HG03558 (cell line): Measurements from ENCODE around the gene ELFN1.

Source experiments
- ATAC-seq: cut with Tn5 transposase; IDR thresholded peaks from one replicate; pipeline ENCODE4 v1.9.1; 2021; ENCODE audit warnings: moderate number of reproducible peaks; ENCODE audit not compliant: unreplicated experiment; ENCODE audit errors: extremely low read depth

Gene ELFN1

DNA sequence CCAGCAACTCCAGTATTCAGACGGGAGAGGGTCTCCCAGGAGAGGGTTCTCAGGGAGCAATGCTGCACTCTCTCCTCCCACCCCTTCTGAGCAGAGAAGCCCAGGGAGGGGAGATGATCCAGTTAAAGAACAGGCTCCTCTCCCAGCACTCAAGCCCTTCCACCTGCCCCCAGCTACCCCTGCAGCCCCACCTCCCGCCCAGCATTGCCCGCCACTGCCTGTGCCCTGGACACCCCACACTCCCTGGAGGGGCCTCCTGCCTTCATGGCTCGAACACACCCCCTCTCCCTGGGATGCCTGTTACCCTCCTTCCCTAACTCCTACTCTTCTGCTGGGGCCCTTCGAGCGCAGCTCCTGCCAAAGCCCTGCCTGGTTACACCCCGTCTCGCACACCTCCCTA is 66.8 kb downstream of the ELFN1 start:
- no peak for ATAC-seq

DNA sequence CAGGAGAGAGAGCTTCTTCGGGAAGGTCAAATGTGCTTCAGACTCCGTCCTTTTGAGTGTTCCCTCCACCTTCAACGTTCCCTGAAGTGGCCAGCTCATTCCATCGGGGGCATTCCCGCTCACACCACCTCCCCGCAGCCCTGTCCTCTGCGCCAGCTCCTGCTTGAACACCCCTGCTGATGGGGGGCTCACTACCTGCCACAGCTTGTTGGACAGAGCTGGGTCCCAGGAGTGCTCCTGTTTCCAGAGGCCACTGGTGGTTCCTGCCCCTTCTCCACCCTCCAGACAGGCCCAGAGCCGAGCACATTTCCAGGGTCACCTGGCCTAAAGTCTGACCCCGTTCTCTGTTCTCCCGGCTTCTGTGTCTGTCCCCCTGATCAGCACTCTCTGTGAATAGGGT is 67.4 kb downstream of the ELFN1 start:
- no peak for ATAC-seq

DNA sequence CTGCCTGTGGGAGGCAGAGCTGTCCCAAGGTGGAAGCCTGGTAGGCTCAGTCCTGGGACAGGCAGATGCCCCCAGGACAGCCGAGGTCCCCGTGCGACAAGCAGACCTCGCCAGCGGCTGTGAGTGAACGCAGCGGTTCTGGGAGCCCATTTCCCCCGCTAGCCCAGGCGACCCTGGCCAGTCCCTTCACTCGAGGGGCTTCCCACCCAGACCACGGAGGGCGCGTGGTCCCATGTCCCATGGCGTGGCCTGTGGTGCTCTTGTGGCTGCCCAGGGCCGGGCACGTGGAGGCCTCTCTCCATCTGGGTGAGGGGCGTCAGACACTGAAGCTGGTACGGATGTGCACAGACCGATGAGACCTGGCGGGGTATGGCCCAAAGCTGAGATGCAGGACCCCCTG is 67.9 kb downstream of the ELFN1 start:
- ATAC-seq = no peak

DNA sequence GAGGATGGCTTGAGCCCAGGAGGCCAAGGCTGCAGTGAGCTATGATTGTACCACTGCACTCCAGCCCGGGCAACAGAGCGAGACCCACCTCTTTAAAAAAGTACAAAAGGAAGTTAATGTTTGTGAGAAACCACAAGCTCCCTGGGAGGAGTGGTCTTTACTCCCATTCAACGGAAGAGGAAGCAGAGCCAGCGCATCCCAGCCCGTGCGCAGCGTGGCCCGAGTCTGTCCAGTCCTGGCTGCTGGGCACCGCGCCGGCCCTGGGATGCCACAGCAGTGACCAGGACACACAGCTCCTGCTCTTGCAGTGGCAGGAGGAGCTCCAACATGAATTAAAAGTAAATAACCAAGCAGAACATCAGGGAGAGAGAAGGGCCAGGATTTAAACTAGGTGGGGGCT is 68.4 kb downstream of the ELFN1 start:
- no peak for ATAC-seq

DNA sequence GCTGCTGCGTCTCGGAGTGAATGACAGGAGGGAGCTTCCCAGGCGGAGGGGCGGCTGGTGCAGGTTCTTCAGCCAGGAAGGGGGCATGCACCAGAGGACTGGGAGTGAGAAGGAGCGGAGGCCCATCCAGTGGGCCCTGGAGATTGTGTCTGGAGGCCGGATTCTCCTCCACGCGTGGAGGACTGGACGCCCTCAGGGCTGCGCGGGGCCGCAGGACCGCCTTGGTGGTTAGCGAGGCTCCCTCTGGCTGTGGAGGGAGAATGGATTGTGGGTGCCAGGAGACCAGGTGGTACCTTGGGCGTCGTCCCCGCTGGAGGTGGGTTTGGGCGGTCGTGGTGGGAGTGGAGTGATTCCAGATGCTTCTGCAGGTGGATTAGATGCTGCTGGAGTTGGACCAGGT is 68.9 kb downstream of the ELFN1 start:
- ATAC-seq = no peak

DNA sequence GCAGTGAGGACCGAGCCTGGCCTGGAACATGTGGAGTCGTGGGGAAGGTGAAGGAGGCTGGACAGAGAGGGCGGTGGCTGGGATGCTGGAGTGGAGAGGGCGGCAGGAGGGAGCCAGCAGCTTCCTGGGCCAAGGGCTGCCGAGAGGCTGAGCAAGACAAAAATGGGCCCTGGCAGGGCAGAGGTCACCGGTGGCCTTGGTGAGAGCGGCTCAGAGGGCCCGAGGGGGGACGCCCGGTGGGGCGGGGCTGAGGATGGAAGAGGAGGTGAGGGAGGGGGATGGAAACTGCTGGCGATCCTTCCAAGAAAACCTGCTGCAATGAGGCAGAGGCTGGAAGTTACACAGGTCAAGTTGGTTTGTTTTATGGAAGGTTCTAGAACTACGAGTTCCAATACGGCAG is 69.5 kb downstream of the ELFN1 start:
- no peak for ATAC-seq

DNA sequence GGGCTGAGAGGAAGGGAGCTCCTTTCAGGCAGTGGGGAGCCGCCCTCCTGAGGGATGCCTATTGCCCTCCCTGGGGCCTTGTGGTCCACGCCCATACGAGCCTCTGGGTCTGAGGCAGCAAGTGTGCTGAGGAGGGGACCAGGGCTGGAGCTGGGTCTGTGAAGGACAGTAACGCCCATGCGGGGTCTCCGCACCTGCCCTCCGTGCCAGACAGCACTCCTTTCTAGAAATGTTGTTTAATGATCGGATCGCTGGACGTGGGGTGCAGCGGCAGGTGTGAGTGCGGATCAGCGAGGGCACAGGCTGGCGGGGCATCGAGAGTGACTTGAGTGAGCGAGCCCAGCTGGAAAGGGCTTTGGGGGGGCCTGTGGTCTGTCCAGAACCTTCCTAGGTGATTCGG is 70.1 kb downstream of the ELFN1 start:
- ATAC-seq = no peak

DNA sequence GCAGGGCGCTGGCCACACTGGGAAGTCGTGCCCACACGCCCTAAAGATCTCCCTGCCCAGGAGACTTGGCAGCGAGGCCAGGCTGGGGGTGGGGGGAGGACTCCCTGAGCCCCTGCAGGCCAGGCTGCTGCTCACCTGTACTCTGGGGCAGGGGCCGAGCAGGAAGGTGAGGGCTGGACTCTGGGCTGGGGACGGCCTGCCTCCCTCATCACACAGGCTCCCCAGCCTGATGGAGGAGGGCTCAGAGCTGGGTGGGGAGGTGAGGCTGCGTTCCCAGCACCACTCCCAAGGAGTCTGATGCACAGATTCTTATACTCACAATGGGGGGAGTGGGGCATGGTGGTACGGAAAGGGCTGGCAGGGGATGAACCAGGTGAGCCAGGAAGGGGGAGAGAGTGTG is 71.2 kb downstream of the ELFN1 start:
- ATAC-seq = no peak

DNA sequence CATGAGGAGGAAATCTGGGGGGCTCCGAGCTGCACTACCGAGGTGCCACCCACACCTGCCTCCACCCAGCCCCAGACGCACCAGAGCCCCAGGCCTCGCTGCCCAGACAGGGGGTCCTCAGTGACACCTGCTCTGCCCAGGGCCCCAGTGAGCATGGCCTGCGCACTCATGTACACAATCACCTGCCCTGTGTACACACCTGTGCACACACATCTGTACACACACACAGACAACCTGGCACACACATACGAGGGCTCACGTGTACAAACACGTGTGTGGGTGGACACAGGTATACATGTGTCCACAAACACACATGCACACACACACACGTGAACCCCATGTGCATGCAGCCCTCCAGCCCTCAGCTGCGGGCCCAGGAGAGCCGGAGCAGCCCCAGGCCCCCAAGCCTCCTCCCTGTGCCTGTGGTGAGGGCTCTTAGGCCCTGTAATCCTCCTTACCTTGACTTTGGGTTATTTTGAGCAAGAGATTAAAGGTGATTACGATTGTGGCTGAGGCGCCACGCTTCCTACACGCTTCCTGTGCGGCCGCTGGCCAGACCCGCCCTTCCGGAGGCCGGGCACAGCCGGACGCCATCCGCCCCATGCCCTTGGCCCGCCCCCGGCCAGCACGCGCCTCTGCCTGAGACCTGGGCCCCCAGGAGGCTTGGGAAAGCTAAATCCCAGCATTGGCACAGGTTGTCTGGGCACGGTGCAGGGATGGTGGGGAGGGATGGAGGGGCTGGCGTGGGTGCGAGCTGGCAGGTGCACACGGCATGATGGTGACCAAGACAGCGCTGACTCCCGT is 71.9 kb downstream of the ELFN1 start:
- ATAC-seq = no peak

DNA sequence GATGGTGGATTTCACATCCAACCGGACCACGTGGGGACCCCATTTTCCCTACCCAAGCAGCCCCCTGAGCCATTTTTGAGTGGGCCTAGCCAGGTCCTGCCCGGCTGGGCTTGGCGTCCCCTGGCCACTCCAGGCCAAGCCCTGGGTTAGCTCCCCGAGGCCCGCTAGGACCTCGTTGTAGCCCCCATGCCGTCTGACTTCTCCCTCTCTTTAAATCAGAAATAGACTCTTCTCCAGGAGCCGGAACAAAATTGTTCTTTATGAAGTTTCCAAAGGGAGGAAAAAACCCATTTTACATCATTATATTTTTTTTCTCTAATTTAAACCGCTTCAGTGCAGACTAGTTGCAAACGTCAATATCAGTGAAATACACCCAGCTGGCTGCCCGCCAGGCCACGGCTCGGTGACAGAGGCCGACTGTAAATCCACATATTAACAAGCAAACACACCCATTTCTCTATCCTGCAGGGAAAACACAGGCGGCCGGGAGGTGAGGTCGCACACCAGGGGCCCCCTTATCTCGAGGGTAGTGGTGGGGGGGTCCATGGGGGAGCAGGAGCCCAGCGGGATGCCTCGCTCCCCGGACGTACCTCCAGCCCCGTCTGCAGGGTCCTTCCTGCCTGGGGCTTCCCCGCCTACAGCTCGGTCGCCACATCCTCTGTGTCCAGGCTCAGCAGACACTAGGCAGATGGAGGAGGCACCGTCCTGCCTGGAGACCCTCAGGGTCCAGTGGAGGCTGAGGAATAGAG is 72.7 kb downstream of the ELFN1 start:
- ATAC-seq = no peak

DNA sequence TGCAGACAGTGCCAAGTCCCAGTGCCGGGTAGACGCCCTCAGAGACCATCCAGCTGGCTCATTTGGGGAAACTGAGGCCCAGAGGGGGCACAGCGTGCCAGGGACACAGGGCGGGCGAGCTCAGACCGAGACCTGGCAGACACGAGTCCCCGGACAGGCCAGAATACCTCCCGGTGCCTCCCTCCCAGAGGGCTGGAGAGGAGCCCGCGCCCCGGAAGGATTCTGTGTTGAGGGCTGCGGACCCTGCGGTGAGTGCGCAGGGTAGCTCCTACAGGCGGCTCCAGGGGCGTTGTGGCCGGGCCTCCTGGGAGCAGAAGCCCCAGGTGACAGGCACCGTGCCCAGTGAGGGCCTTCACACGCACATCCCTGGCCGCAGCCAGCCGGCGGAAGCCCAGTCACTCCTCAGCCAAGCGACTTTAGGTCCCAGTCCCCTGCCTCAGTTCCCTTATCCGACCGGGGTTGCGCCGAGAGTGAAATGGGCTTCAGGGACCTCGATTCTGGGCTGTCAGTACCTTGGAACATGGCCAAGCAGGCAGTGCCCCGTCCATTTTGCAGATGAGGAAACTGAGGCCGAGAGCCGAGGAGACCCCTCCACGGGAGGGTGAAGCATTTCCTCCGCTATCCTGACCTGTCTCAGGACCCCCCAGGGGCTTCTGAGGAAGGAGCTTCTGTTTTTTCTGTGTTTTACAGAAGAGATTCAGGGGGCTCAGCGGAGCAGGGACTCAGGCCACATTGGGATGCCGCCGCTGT is 73.6 kb downstream of the ELFN1 start:
- no peak for ATAC-seq

DNA sequence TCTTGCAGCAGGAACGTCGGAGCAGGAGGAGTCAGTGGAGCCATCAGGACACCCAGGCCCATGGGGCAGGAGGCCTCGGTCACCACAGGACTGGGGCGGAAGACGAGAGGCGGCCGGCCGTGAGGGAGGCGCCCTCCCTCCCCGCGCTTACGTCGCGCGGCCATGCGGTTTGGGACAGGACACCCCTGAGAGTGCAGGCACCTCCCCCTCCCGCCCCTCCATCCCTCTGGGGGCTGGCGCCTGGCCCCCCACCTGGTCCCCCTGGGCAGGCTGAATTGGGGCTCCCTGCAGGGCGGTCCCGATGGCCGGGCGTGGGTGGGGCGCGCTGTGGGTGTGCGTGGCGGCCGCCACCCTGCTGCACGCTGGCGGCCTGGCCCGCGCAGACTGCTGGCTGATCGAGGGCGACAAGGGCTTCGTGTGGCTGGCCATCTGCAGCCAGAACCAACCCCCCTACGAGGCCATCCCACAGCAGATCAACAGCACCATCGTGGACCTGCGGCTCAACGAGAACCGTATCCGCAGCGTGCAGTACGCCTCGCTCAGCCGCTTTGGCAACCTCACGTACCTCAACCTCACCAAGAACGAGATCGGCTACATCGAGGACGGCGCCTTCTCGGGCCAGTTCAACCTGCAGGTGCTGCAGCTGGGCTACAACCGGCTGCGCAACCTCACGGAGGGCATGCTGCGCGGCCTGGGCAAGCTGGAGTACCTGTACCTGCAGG is 74.4 kb downstream of the ELFN1 start:
- no peak for ATAC-seq

DNA sequence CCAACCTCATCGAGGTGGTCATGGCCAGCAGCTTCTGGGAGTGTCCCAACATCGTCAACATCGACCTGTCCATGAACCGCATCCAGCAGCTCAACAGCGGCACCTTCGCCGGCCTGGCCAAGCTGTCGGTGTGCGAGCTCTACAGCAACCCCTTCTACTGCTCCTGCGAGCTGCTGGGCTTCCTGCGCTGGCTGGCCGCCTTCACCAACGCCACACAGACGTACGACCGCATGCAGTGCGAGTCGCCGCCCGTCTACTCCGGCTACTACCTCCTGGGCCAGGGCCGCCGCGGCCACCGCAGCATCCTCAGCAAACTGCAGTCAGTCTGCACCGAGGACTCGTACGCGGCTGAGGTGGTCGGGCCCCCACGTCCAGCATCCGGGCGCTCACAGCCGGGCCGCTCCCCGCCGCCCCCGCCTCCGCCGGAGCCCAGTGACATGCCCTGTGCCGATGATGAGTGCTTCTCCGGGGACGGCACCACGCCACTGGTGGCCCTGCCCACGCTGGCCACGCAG is 75.0 kb downstream of the ELFN1 start:
- no peak for ATAC-seq

DNA sequence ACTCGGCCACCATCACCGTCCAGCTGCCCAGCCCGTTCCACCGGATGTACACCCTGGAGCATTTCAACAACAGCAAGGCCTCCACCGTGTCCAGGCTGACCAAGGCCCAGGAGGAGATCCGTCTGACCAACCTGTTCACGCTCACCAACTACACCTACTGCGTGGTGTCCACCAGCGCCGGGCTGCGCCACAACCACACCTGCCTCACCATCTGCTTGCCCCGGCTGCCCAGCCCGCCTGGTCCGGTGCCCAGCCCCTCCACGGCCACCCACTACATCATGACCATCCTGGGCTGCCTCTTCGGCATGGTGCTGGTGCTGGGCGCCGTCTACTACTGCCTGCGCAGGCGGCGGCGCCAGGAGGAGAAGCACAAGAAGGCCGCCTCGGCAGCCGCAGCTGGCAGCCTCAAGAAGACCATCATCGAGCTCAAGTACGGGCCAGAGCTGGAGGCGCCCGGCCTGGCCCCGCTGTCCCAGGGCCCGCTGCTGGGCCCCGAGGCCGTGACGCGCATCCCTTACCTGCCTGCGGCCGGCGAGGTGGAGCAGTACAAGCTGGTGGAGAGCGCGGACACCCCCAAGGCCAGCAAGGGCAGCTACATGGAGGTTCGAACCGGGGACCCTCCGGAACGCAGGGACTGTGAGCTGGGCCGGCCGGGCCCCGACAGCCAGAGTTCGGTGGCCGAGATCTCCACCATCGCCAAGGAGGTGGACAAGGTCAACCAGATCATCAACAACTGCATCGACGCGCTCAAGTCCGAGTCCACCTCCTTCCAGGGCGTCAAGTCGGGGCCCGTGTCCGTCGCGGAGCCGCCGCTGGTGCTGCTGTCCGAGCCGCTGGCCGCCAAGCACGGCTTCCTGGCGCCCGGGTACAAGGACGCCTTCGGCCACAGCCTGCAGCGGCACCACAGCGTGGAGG is 75.8 kb downstream of the ELFN1 start:
- no peak for ATAC-seq

DNA sequence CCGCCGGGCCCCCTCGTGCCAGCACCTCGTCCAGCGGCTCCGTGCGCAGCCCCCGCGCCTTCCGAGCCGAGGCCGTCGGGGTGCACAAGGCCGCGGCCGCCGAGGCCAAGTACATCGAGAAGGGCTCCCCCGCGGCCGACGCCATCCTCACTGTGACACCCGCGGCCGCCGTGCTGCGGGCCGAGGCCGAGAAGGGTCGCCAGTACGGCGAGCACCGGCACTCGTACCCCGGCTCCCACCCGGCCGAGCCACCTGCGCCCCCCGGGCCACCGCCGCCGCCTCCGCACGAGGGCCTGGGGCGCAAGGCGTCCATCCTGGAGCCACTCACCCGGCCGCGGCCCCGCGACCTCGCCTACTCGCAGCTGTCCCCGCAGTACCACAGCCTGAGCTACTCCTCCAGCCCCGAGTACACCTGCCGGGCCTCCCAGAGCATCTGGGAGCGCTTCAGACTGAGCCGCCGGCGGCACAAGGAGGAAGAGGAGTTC is 76.5 kb downstream of the ELFN1 start:
- no peak for ATAC-seq

DNA sequence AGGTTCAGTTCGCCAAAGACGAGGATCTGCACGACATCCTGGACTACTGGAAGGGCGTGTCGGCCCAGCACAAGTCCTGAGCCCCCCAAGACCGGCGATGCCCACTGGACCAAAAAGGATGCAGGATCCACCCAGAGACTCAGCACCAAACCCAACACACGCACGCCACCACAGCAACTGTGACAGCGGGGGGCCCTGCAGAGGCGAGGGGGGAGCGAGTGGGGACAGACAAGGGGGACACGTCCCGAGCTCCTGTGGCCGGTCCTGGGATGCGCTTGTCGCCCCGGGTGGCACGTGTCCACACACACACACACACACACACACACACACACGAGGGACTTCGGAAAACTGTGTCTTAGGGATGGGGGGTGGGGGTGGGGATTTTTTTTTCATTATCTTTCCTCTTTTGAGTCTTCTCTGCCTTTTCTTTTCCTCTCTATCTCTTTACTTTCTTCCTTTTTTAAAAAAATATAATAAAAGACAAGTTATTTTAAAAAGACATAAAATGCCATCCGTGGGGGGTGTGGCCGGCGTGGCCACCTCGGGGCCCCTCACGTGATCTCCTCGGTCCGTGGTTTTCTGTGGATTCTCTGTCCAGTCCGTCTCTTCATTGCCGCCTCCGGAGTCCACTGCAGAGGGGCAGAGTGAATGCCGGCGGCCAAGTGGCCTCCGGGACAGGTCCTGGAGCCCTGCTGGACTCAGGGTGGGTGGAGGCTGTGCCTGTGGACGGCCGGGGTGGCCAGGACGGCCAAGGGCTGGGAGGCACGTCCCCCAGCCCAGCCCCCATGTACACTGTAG is 77.1 kb downstream of the ELFN1 start:
- no peak for ATAC-seq

DNA sequence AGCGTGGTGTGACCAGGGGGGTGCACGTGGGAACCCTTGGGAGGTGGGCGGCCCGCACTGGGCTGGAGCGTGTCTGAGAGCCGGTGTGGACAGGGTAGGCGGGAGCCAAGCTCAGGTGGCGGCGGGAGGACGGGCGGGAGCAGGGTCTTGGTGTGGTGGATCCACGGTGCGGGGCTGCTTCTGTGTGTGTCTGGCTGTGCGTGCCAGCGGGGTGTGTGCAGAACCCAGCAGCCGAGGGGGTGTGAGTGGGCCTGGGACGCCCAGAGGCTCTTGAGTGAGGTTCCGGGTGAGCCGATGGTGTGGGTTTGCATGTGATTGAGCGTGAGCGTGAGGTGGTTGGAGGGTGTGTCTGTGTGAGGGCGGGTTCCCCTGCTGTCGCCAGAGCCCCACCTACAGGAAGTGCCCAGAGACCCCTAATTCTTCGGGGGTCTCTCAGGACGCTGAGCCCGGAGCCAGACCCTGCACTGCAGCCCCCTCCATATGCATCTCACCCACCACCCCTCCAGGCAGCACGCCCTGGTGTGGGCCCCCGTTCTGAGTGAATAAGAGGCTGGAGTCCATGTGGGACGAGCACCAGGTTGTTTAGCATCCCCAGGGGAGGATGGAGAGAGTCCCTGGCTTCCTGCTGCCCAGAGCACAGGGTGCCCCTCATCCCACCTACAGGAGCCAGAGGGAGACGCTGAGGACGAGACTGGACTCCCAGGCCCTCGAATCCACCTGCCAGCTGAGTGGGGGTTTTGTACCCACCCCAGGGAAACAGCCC is 78.2 kb downstream of the ELFN1 start:
- no peak for ATAC-seq

DNA sequence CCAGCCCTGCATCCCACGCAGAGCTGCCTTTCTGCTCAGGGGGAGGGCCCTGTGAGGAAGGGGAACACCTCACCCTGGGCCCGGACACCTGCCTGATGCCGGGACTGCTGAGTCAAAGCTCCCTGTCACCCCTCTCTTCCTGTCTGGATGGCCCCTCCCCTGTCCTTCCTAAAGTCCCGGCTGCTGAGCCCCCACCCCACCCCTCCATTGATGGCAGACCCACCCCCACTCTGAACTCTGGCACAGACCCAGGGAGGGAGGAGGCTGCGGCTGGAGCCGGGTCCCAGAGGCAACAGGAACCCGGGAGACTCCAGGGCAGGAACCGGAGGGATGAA is 78.7 kb downstream of the ELFN1 start:
- ATAC-seq = no peak
